Keratinocyte (primary cell): ENCODE data around the gene MAPK8. TPM values are rescaled to one million over a fixed set of nuclear protein-coding genes. Genes with fewer than 3 reads are reported as not detected.

Experiments
- DNase-seq: peaks from one replicate; pipeline ENCODE4 v3.0.0-alpha.2; 2011; ENCODE audit warnings: low read depth, missing footprints, low spot score
- FAIRE-seq: peaks from 2 replicates; lab custom pipeline; 2011; peaks lifted over from hg19 to GRCh38; lab: Jason Lieb, UNC
- H2AFZ ChIP-seq: 2 replicates; pipeline ENCODE4 v1.6.0; 2012; ENCODE audit warnings: low read length, control low read depth, inconsistent platforms; ENCODE audit not compliant: control insufficient read depth
- H3K27ac ChIP-seq: 2 replicates; pipeline ENCODE4 v1.5.1; 2011; ENCODE audit warnings: low read length; ENCODE audit not compliant: control insufficient read depth, insufficient read depth
- H3K27me3 ChIP-seq: 3 replicates; pipeline ENCODE4 v1.6.0; 2011; ENCODE audit warnings: low read length; ENCODE audit not compliant: control insufficient read depth, insufficient read depth; ENCODE audit errors: extremely low read depth
- H3K36me3 ChIP-seq, 2 experiments: 2 replicates in 1 of 2; 3 replicates in 1 of 2; pipeline ENCODE4 v1.5.1; 2011; ENCODE audit warnings: low read length in 2 of 2, mild to moderate bottlenecking in 1 of 2; ENCODE audit not compliant: control insufficient read depth in 2 of 2, insufficient read depth in 2 of 2; ENCODE audit errors: extremely low read depth in 1 of 2
- H3K4me1 ChIP-seq: 3 replicates; pipeline ENCODE4 v1.5.1; 2011; ENCODE audit warnings: low read length; ENCODE audit not compliant: control insufficient read depth, insufficient read depth; ENCODE audit errors: extremely low read depth
- H3K4me2 ChIP-seq: 3 replicates; pipeline ENCODE4 v1.6.0; 2011; ENCODE audit warnings: low read depth, low read length; ENCODE audit not compliant: control insufficient read depth, insufficient read depth; ENCODE audit errors: extremely low read depth
- H3K4me3 ChIP-seq, 3 experiments: fragments of 200-600 bp in 1 of 3; sonication (generic) in 1 of 3; 2 replicates in 2 of 3; 3 replicates in 1 of 3; pipeline ENCODE4 v1.5.1; 2011 to 2016; ENCODE audit warnings: low read length in 3 of 3, mild to moderate bottlenecking in 3 of 3, control low read depth in 2 of 3, inconsistent platforms in 1 of 3, low read depth in 1 of 3, mixed read lengths in 1 of 3, mixed run types in 1 of 3, moderate library complexity in 1 of 3; ENCODE audit not compliant: control insufficient read depth in 2 of 3, insufficient read depth in 2 of 3; ENCODE audit errors: extremely low read depth in 1 of 3
- H3K79me2 ChIP-seq: 2 replicates; pipeline ENCODE4 v1.6.0; 2012; ENCODE audit warnings: low read length; ENCODE audit not compliant: control insufficient read depth, insufficient read depth
- H3K9ac ChIP-seq: 3 replicates; pipeline ENCODE4 v1.6.0; 2011; ENCODE audit warnings: low read length; ENCODE audit not compliant: control insufficient read depth, insufficient read depth; ENCODE audit errors: extremely low read depth
- H3K9me1 ChIP-seq: 3 replicates; pipeline ENCODE4 v1.6.0; 2011; ENCODE audit warnings: low read length; ENCODE audit not compliant: control insufficient read depth, insufficient read depth; ENCODE audit errors: extremely low read depth
- H3K9me3 ChIP-seq: 2 replicates; pipeline ENCODE4 v1.5.1; 2012; ENCODE audit warnings: low read depth, low read length; ENCODE audit not compliant: control insufficient read depth
- H4K20me1 ChIP-seq: 3 replicates; pipeline ENCODE4 v1.6.0; 2011; ENCODE audit warnings: low read length; ENCODE audit not compliant: control insufficient read depth, insufficient read depth; ENCODE audit errors: extremely low read depth
- EZH2 ChIP-seq: IDR thresholded peaks from one replicate; pipeline ENCODE4 v1.6.1; 2012; ENCODE audit warnings: inconsistent platforms, mild to moderate bottlenecking, low read length, moderate library complexity
- dilution Hi-C: fragments of 300-500 bp; cut with MboI; formaldehyde crosslinking; loops from one replicate; pipeline ENCODE4 v1.7.0; 2020; ENCODE audit warnings: low sequenced_read_pairs; ENCODE audit not compliant: extremely low pct_ligation_motif_present
- polyA plus RNA-seq, 5 experiments: library from polyadenylated mRNA; depleted of rRNA in 3 of 5; stranded (reverse) in 3 of 5; stranded (forward) in 1 of 5; unstranded in 1 of 5; fragments of >200 nt; gene quantifications; 1 replicate in 1 of 5; 2 replicates in 3 of 5; 3 replicates in 1 of 5; pipeline versions ENCODE4 v1.2.1 to v1.2.3, GENCODE V29; 2011 to 2012; ENCODE audit warnings: missing spikeins in 2 of 5, low read depth in 1 of 5, low replicate concordance in 1 of 5
- TF ChIP-seq, protein P1 (sequence below), 3 experiments: IDR thresholded peaks in 1 of 3; conservative IDR thresholded peaks in 1 of 3; optimal IDR thresholded peaks in 1 of 3; 2 replicates in 2 of 3; 3 replicates in 1 of 3; pipeline versions ENCODE3 to v1.5.1; 2011; ENCODE audit warnings: low read length in 3 of 3, mild to moderate bottlenecking in 3 of 3, moderate library complexity in 2 of 3, control low read depth in 1 of 3, inconsistent platforms in 1 of 3; ENCODE audit not compliant: insufficient read depth in 2 of 3; ENCODE audit errors: extremely low read depth in 1 of 3

Gene MAPK8
- polyA plus RNA-seq, 1 donor (not counting 4 experiments of a cell fraction or from before 2014, with no cell fraction given): 39.8 TPM

DNA sequence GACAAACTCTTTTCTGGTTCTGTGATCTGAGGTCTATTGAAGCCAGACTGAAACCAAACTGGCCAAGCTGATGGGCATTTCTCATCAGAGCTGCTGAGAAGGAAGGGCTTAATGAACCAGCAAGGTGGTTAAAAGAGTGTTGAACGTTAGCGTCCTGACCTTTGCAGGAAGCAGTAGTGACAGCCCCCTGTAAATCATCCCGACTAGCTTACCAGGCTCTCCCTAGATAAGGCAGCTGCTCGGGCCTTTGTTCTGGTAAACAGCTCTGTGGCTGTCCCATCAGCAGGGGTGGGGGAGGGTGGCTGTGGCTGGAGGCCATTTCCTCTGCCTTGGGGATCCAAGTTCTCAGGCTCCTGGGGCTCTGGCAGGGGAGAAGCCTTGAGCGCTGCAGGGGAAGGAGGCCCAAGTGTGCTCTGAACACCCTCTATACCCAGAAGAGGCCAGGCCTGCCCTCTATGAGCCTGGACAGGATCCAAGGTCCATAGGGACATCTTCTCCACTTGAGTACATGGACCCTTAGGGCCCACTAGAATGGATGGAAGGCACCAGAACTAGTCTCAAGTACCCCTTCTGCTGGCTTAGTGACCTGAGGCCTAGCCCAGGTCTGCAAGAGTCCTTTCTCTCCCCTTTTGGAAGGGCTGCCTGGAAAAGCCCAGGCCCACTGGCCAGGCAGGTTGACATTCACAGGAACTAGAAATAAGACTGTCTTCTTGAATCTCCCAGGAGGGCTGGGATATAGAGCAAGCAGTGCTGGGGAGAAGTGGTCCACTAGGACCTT, 163.8 kb downstream of the MAPK8 start:
- Histone ChIP-seq H3K9me1 (no peaks in the 10 kb centered on the region), H3K27me3 (no peaks in the 10 kb centered on the region), H3K4me1 (peaks cover 41% of the 10 kb centered on the region), H3K36me3 (no peaks in the 10 kb centered on the region), H3K4me2 (no peak overlapping the region), H3K9ac (no peak overlapping the region), H3K27ac (no peak overlapping the region), H3K9me3 (no peaks in the 10 kb centered on the region), H3K79me2 (no peaks in the 10 kb centered on the region), H4K20me1 (no peaks in the 10 kb centered on the region), H3K4me3 (no peak overlapping the region), H2AFZ (no peak overlapping the region)
- TF ChIP-seq EZH2: no peak
- TF ChIP-seq, protein P1, sequence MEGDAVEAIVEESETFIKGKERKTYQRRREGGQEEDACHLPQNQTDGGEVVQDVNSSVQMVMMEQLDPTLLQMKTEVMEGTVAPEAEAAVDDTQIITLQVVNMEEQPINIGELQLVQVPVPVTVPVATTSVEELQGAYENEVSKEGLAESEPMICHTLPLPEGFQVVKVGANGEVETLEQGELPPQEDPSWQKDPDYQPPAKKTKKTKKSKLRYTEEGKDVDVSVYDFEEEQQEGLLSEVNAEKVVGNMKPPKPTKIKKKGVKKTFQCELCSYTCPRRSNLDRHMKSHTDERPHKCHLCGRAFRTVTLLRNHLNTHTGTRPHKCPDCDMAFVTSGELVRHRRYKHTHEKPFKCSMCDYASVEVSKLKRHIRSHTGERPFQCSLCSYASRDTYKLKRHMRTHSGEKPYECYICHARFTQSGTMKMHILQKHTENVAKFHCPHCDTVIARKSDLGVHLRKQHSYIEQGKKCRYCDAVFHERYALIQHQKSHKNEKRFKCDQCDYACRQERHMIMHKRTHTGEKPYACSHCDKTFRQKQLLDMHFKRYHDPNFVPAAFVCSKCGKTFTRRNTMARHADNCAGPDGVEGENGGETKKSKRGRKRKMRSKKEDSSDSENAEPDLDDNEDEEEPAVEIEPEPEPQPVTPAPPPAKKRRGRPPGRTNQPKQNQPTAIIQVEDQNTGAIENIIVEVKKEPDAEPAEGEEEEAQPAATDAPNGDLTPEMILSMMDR (optimal IDR thresholded peaks at IDR 0.05 in 1 of 3, IDR thresholded peaks at IDR 0.05 in 1 of 3, conservative IDR thresholded peaks at IDR 0.05 in 1 of 3; ENCODE audit: extremely low read depth in 1 of 3, insufficient read depth in 2 of 3, low read length in 3 of 3): no peak
- no peak for FAIRE-seq
- dilution Hi-C loops: no loop called here
- DNase-seq: no peak

DNA sequence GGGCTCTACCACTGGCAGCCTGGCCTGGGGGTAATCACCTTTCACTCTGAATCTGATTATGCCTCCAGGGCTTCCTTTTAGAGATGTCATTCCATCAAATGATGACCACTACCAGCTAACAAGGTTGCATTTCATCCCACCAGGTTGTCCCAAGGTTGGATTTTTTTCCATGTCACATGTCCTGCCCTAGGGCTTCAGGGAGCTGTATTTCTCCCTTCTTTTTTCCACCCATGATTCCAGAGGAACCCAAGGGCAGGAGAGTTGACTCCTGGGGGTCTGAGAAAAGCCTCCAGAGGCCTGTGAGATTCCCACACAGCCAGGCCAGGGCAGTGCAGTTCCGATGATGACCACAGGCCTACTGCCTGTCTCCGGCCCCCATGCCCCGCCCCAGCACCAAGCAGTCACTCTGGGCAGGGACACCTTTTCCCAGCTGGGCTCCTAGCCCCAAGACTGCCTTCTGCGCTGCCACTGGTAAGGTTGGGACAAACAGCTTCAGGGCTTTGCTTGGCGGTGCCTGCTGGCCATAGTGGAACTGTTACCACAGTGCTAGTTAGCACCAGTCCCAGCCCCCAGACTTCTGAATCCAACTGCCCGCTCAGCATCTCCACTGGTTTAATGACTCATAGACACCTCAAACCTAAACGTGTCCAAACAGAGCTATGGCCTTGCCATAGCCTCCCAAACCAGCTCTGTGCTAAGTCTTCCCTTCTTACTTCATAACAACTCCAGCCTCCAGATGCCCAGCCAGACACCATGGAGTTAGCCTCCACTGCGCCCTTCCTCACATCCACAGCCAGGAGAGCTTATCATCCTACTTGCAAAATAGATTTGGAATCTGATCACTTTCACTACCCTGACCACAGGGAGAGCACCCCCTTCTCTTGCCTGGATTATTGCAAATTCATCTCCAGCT, 164.7 kb downstream of the MAPK8 start:
- Histone ChIP-seq H3K36me3 (no peaks in the 10 kb centered on the region), H4K20me1 (no peaks in the 10 kb centered on the region), H3K4me3 (no peak overlapping the region), H3K79me2 (no peaks in the 10 kb centered on the region), H3K9me1 (no peaks in the 10 kb centered on the region), H3K4me1 (peaks cover 33% of the 10 kb centered on the region), H3K9me3 (no peaks in the 10 kb centered on the region), H3K4me2 (peak overlapping the region; percentile 65), H3K27ac (peak overlapping the region; percentile 8), H3K27me3 (no peaks in the 10 kb centered on the region), H2AFZ (no peak overlapping the region), H3K9ac (no peak overlapping the region)
- TF ChIP-seq, protein P1 (optimal IDR thresholded peaks at IDR 0.05 in 1 of 3, IDR thresholded peaks at IDR 0.05 in 1 of 3, conservative IDR thresholded peaks at IDR 0.05 in 1 of 3; ENCODE audit: extremely low read depth in 1 of 3, insufficient read depth in 2 of 3, low read length in 3 of 3): peak in 2 of 3 experiments; percentile 21 to 22
- TF ChIP-seq EZH2: no peak
- dilution Hi-C loops: no loop called here
- FAIRE-seq (peak; percentile 91), DNase-seq (peak; percentile 86)
